Measurements from ENCODE around the gene CLIP1.
"Not testable (repeated sequence)": the region's sequence is repeated elsewhere in the genome, so short reads cannot be mapped to it uniquely, and the experiment has no call there.

Gene CLIP1

GRCh38 chr12:122421821-122422729 lies at the start of gene CLIP1:
Gene CLIP1 (minus strand): TSS chr12:122422669. CDS start chr12:122380452, 42,217 bp downstream.
- DNase-seq (ENCODE audit: extremely low read depth, low read depth): peak; percentile 25
- peak; percentile 41 for TF ChIP-seq CTCF (IDR thresholded peaks at IDR 0.05; ENCODE audit: low read depth, low read length)

DNA sequence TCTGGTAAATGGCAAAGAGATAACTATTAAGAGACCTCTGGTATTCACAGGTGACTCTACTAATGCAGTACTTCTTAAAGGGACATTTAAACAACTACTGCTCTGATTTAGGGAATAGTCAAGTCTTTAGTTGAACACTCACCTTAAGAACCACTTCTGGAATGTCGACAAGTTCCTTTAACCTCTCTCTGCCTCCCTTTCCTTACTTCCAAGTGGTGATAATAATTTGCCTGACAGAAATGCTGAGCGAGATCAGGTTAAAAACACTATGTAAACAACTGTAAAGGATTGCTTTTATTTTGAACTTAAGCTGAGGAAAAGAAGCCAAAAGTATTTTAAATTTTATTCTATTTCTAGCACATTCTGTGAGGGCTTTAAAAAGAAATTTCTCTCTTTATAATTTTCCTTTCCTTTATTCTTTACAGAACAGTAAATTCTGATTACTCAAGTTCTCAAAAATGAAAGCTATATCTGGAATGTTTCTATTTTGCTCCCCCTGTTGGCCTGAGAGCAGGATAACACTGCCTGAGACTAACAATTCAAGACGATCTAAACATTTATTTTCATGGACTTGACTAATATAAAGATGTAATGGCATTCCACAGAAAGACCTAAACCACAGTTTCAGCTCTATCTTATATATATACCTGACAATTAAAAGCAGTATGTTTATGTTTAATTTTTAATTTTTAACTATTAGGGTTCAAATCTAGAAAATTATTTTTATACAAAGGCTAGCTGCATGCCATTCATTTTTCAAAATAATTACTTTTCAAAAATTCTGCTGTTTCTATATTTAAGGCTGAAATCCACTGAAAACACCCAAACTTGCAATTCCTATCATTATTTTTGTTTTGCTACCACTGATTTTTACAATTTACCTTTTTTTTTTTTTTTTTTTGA lies 49.1 kb upstream of the CLIP1 start:
- peak; percentile 77 for TF ChIP-seq CTCF (IDR thresholded peaks at IDR 0.05; ENCODE audit: low read depth, low read length)
- peak; percentile 50 for DNase-seq (ENCODE audit: extremely low read depth, low read depth)

GRCh38 chr12:122470576-122470975 lies 48.1 kb upstream of the CLIP1 start:
- not testable (repeated sequence) for DNase-seq (ENCODE audit: extremely low read depth, low read depth)

DNA sequence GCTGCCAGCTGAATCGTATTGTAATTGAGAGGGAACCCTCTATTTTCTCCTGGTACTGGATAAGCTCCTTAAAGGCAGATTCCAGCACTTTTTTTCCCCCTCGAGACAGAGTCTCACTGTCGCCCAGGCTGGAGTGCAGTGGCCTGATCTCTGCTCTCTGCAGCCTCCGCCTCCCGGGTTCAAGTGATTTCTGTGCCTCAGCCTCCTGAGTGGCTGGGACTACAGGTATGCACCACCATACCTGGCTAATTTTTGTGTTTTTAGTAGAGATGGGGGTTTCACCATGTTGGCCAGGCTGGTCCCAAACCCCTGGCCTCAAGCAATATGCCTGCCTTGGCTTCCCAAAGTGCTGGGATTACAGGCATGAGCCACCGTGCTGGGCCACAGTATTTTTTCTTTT lies 47.4 kb upstream of the CLIP1 start:
- not testable (repeated sequence) for DNase-seq (ENCODE audit: extremely low read depth, low read depth)

DNA sequence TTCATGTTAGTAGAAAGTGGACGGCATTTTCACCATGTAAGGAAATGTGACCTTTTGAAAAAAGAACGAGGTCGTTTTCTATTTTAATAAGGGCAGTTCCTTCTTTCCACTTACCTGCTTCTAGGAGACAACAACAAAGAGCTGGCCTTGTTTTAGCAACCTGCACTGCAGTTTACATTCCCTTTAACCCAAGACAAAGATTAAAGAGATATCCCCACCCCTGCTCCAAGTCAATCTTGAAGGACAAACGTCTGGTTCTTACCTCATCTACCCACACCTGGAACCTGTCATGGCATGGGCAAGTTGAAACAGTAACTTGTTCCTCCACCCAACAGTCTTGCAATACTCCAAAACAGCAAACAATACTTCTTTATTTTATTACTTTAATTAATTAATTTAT lies 45.5 kb upstream of the CLIP1 start:
- DNase-seq (ENCODE audit: extremely low read depth, low read depth): no peak
- no peak for TF ChIP-seq CTCF (IDR thresholded peaks at IDR 0.05; ENCODE audit: low read depth, low read length)

- DNase-seq (ENCODE audit: extremely low read depth, low read depth): peak; percentile 94
Measured at GRCh38 chr12:122464317-122465042, 42.0 kb upstream of the CLIP1 start.

DNA sequence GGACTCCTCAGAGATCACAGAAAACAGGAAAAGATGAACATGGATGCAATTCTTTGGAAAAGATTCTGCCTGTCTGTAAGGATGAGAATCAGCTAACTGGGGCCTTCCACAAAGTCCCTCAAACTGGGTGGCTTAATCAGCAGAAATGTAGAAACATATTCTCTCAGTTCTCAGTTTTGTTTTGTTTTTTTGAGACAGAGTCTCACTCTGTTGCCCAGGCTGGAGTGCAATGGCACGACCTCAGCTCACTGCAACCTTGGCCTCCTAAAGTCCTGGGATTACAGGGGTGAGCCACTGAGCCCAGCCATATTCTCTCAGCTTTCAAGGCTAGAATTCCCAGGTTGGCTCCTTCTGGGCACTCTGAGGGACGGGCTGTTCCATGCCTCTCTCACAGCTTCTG lies 38.2 kb upstream of the CLIP1 start:
- TF ChIP-seq CTCF (IDR thresholded peaks at IDR 0.05; ENCODE audit: low read depth, low read length): no peak
- DNase-seq (ENCODE audit: extremely low read depth, low read depth): no peak

- no peak for DNase-seq (ENCODE audit: extremely low read depth, low read depth)
- TF ChIP-seq CTCF (IDR thresholded peaks at IDR 0.05; ENCODE audit: low read depth, low read length): no peak
Measured at GRCh38 chr12:122460061-122460460, 37.6 kb upstream of the CLIP1 start.
